Measurements from ENCODE around the gene RBM17.
A peak's percentile ranks its signal among the peaks of the same experiment; 100 is the strongest.
"Not testable (repeated sequence)": the region's sequence is repeated elsewhere in the genome, so short reads cannot be mapped to it uniquely, and the experiment has no call there.

Gene RBM17

DNA sequence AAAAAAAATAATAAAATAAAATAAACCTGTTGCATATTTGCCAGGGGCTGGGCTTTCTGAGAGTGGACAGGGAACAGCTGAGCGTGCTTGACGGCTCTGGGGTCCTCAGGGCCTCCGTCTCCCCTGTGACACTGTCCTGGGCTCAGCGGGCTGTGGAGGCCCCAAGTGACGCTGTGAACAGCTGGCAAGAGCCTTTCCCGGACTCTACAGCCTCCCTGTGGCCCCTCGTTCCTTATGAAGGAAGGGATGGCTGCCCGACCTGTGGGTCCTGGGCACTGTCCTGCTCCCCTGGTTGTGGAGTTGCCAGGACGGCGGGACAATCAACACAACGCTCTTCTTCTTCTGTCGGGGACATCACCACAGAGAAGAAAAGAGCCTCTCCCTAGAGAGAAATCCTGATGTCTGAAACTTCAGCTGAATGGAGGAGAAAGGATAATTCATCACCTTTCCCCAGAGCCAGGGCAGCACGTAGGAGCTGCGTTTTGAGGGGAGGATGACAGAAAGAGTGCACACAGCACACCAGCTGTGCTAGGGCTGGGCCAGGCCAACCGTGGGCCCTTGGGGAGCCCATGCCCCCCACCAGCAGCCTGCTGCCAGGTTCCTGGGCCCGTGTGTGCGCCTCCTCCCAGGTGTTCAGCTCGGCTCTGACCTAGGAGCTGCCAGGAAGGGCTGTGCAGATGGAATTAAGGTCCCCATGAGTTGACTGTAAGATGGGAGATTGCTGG lies 45.4 kb downstream of the RBM17 start:
- DNase-seq: no peak

DNA sequence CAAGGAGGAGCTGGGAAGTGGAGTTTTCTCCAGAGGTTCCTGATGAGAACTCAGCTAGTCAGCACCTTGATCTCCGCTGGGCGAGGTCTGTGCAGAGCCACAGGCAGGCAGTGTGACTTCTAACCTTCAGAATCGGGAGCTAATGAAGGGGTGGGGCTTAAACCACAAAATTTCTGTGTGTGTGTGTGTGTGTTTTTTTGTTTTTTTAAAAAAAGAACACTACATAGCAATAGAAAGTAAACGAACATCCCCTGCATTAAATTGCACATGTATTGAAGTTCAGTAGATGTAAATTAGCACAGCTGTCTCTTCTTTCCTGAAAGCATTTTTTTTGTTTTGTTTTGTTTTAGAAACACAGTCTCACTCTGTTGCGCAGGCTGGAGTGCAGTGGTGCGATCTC lies 46.2 kb downstream of the RBM17 start:
- DNase-seq: no peak

- DNase-seq: no peak
These were observed 46.8 kb downstream of the RBM17 start for GRCh38 chr10:6135589-6136168.

DNA sequence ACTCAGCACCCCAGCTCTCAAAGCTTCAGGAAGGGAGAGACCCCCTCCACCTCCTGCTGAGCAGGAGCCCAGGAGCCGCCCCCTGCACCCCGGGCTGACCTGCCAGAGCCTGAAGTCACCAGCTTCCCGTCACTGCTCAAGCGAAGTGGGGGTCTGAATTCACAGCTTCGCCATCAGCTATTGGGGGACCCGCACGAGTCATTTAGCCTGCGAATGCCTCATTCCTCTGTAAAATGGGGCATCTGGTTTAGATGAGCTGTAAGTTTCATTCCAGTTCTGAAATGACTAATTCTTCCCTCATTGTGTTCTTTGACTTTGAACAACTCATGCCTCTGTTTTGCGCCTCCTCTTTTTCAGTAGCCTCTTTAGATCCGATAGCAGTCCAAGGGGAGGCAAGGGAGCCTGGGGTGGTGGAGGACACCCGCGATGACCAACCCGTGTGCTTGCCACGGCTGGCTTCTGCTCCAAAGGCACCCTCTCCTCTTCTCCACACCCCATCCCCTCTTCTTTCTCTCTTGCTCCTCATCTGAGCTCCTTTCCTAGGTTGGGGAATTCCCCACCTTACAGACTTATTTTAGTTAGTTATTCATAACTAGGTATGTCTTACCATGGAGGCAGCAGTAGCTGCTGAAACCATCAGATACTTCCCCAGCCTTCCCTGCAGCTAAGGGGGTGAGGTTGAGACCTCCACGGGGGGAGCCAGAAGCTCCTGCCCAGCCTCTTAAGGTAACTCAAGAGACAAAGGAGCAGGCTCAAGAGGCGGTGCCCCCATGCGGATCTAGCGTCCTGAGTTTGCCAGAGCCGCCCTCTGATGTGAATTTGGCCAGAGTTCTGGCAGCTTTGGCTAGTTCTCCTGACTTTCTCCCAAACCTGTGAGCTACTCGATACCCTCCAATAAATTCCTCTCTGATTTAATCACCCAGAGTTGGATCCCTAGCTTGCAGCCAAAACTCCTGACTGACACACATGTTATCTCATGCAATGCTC lies 47.7 kb downstream of the RBM17 start:
- no peak for DNase-seq

DNA sequence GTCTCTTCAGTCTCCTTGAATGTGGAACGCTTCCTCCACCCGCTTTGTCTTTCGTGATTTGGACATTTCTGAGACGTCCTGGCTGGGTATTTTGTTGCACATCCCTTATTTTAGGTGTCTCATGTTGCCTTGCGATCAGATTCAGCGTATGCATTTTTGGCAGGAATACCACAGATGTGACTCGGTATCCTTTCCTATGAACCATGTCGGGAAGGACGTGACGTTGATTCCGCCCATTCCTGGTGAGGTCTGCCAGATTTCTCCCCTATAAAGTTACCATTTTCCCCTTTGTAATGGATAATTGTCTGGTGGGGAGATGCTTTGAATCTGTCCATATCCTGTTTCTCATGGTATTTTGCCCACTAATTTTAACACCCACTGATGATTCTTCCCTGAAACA lies 49.6 kb downstream of the RBM17 start:
- no peak for DNase-seq

DNA sequence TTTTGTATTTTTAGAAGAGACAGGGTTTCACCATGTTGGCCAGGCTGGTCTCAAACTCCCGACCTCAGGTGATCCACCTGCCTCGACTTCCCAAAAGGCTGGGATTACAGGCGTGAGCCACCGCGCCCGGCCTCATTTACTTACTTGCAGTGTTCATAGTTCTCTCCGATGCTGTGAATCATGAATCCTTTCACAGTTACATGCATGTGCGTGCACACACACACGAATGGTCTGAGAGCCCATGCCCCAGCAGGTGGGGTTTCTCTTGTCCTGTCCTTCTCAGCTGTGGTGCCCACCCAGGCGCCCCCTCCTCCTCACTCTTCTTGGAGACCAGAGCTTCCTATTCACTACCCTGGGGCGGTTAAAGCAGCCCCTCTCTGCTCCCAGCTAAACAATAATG lies 50.6 kb downstream of the RBM17 start:
- no peak for DNase-seq

DNA sequence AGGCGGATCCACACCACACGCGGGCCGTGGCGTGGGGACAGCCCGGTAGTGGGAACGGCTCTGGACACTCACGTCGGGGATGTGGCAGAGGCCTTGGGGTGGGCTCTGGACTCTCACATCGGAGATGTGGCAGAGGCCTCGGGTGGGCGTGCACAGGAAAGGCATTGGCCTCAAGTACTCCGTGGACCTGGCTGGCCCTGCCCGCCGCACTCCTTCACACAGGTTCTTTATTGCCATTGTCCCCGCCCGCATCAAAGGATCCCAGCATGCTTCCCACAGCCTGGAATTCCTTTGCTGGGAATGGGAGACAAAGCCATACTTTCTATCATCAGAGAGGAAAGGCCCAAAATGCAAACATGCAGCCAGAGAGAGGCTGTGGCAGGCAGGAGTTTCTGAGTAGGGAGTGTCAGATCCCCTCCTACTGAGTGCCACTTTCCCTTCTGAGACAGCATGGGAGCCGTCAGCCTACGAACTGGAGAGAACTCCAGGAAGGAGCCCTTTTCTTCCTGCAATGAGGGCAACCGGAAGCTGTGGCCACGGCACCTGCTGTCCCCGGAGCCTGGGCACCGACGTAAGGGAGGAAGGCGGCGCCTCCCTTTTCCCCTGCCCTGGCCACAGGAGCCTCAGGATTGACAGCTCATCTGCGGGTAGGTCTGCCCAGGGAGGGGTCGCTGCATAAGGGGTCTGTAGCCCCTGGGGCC lies 51.5 kb downstream of the RBM17 start:
- no peak for DNase-seq

- no peak for DNase-seq
These were observed 52.1 kb downstream of the RBM17 start for GRCh38 chr10:6140965-6141295.

DNA sequence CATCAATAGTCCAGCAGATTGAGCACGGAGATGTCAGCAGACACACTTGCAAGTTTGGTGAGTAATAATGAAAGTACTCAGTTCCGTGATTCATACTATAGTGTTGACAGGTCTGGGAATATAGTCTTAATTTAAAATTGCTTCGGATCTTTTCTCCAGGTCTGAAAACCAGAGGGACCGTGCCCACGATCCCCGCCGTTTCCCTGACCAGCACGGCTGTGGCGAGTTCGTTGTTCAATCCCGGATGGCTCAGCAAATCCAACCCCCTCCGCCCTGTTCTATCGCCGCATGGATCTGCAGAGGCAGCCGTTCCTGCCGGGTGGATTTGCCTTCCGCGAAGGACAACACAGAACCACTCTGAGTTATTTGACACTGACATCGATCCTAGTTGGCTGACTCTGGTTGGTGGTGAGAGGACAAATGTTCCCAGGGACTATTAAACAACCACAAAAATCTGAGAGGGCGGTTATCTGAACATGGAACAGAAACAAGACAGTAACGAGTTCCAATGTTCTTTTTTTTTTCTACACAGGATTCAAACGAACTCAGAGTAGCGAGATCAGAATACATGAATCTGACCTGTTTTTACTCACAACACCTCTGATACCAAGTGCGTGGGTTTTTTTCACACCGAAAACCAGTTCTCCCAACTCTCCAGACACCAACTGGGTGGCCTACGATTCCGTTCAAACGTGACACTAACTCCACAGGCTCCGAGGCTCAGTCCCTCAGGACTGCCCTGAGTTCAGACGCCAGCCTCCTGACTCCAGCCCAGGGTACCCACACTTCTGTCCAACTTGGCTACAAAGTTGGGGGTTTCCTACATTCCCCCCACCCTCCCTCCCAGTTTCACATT lies 52.7 kb downstream of the RBM17 start:
- DNase-seq: no peak

DNA sequence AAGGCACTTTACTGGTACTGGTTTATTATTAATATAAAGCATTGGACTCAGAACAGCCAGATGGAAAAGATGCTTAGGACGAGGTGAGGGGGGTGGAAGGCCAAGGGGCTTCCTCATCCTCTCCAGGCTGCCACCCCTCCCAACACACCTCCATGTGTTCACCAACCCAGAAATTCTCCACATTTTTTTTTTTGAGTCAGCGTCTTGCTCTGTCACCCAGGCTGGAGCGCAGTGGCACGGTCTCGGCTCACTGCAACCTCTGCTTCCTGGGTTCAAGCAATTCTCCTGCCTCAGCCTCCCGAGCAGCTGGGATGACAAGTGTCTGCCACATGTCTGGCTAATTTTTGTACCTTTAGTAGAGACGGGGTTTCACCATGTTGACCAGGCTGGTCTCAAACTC lies 53.4 kb downstream of the RBM17 start:
- not testable (repeated sequence) for DNase-seq

- DNase-seq: no peak
These were observed 53.8 kb downstream of the RBM17 start for GRCh38 chr10:6142644-6143043.

DNA sequence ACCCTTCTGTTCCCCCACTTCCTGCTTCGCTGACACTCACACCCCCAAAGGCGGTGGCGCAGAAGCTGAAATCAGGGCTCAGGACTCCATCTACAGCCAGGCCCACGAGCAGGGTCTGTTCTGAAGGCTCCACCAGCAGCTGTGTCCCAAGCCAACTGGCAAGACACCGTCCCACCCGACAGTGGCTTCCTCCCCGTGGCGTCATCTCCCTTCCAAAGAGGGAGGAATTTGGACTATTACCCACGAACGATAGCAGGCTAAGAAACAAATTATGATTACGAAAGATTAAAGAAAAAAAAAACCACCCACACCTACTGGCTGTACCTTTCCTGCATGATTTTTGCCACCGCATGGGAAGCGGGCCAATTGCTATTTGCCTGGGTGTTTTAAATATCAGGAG lies 54.3 kb downstream of the RBM17 start:
- DNase-seq: no peak

DNA sequence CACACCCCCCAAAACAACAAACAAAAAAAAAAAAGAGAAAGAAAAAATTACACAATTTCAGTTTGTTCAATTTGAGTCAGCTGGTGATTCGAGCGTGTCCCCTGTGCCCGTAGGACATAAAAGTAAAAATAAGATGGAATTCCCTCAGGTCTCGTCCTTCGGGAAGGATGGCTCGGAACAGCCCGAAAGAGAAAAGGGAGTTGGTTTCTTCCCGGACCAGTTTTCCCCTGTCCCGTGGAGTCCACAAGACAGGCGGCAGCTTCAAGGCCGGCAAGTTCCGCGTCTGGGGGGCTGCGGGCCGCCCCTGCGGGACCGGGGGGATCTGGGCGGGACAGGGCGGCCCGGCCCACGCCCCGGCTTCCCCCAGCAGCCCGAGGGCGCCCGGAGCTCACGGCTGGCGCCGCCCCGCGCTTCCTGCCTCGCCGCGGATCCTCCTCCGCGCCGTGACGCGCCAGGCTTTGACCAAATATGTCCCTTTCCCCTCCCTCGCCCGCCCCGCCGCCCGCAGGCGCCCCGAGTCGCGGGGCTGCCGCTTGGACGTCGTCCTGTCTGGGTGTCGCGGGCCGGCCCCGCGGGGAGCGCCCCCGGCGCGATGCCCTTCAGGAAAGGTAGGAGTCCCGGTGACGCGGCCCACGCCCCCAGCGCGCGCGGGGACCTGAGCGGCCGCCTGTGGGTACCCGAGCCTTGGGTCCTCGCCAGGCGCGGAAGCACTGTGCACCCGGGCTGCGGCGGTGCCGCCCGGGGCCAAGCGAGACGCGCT lies 55.8 kb downstream of the RBM17 start:
- DNase-seq: peak in 55 of 56 donors; percentile 20 to 89 (median 73)

- peak in 4 of 56 donors; percentile 28 to 53 (median 45) for DNase-seq
These were observed 56.5 kb downstream of the RBM17 start for GRCh38 chr10:6145166-6145987.

DNA sequence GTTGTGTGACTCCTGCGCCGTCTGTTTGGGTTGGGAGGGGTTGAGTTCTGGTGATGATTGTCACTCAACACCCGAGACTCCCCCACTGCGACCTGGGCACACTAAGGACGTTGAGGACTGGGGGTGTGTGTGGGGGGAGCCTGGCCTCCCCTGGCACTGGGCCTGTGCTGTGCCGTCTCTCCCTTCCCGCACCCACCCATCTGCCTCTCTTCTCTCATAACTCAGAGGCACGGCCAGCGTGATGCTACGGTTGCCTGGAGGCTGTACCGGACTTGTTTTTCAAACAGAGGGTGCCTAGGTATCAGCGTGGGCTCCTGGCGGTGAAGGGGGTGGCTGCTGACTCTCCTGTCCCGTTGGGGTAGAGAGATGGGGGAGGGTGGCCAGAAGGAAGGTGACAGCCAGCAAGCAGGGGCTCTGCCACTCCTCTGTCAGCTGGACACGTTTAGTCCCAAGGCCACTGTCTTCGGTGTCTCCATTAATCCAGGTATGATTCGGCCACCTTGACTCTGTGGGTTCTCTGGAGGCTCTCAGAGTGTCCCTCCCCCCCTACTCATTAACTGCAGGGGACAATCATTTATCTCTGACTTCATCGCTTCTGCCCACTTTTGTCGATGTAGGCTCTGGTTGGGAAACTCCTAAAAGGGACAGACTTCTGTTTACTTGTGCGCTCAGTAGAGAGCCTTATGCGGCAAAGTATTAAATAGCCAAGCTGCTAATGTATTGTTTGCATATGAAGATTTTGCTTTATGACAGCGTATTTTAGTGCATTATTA lies 57.4 kb downstream of the RBM17 start:
- DNase-seq: peak in 1 of 56 donors; percentile 12

GRCh38 chr10:6146921-6147320 lies 58.1 kb downstream of the RBM17 start:
- DNase-seq: no peak

GRCh38 chr10:6148251-6148701 lies 59.4 kb downstream of the RBM17 start:
- no peak for DNase-seq

GRCh38 chr10:6148908-6149307 lies 60.1 kb downstream of the RBM17 start:
- no peak for DNase-seq
